HG03108 (cell line): ENCODE data around the gene TADA3.
"Not testable (repeated sequence)": the region's sequence is repeated elsewhere in the genome, so short reads cannot be mapped to it uniquely, and the experiment has no call there.

Experiments used
- ATAC-seq: cut with Tn5 transposase; IDR thresholded peaks from one replicate; pipeline ENCODE4 v1.9.1; 2021; ENCODE audit warnings: moderate library complexity; ENCODE audit not compliant: unreplicated experiment

TADA3 gene

GRCh38 chr3:9784965-9785364 is 7.3 kb downstream of the TADA3 start:
- no peak for ATAC-seq

- ATAC-seq = no peak
Measured at GRCh38 chr3:9783954-9784353, 8.3 kb downstream of the TADA3 start.

GRCh38 chr3:9782770-9783169 is 9.5 kb downstream of the TADA3 start:
- no peak for ATAC-seq

- no peak for ATAC-seq
Measured at GRCh38 chr3:9781978-9782603, 10.2 kb downstream of the TADA3 start.

GRCh38 chr3:9781551-9781950 is 10.7 kb downstream of the TADA3 start:
- no peak for ATAC-seq

GRCh38 chr3:9780910-9781309 is 11.4 kb downstream of the TADA3 start:
- no peak for ATAC-seq

GRCh38 chr3:9780458-9780812 is 11.8 kb downstream of the TADA3 start:
- ATAC-seq = no peak

GRCh38 chr3:9779721-9780457 is 12.4 kb downstream of the TADA3 start:
- ATAC-seq = peak; percentile 61

- no peak for ATAC-seq
Measured at GRCh38 chr3:9779075-9779593, 13.1 kb downstream of the TADA3 start.

- no peak for ATAC-seq
Measured at GRCh38 chr3:9778143-9779074, 13.9 kb downstream of the TADA3 start.

- ATAC-seq = no peak
Measured at GRCh38 chr3:9777694-9778021, 14.6 kb downstream of the TADA3 start.

GRCh38 chr3:9776896-9777693 is 15.2 kb downstream of the TADA3 start:
- ATAC-seq = no peak

- ATAC-seq = not testable (repeated sequence)
Measured at GRCh38 chr3:9771007-9771406, 21.3 kb downstream of the TADA3 start.

GRCh38 chr3:9770276-9770812 is 21.9 kb downstream of the TADA3 start:
- ATAC-seq = no peak

GRCh38 chr3:9769426-9770275 is 22.6 kb downstream of the TADA3 start, which contains the start of gene CAMK1:
TSS of gene CAMK1 (minus strand) at chr3:9769947. CDS start at chr3:9767749, 2,198 bp downstream.
- no peak for ATAC-seq

- no peak for ATAC-seq
Measured at GRCh38 chr3:9769012-9769411, 23.3 kb downstream of the TADA3 start.

GRCh38 chr3:9768141-9768775 is 24.0 kb downstream of the TADA3 start:
- no peak for ATAC-seq

- no peak for ATAC-seq
Measured at GRCh38 chr3:9767418-9767817, 24.9 kb downstream of the TADA3 start.

GRCh38 chr3:9765865-9766264 is 26.4 kb downstream of the TADA3 start:
- ATAC-seq = no peak
